ENCODE data around the gene SYNE2.

DNA sequence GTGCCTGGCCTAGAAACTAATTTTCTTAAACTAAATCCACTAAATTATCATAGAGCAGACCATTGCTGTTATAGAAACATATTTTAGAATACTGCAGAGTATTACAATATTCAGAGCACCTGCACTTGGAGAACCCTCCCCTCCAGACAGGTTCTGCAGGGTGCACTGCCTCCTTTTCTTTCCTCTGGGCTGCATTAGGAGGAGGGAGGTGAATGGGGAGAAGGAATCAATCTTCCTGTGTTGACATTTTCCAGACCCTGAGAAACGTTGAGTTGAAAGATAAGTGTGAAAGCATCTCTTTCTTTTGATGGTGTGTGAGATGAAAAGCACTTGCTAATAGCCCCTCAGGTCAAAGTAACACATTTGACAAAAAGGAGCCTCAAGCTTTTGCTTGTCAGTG is 7.3 kb downstream of the SYNE2 start:
- TF ChIP-seq JUND (IDR thresholded peaks at IDR 0.05) (no peak), RAD21 (IDR thresholded peaks at IDR 0.05) (no peak)

All from liver (tissue), 2 donors.